ENCODE measurements around the gene DSCAML1. TPM values are rescaled to one million over a fixed set of nuclear protein-coding genes. Genes with fewer than 3 reads are reported as not detected.

Gene DSCAML1
- total RNA-seq, 4 donors from 2014 or later: 0.20 to 1.1 (median 0.36) TPM

- peaks cover 0 to 6% (median 0%) of the 10 kb centered on the region in 4 donors for H3K4me1 ChIP-seq
These were observed 227.1 kb downstream of the DSCAML1 start for GRCh38 chr11:117569911-117570310.

GRCh38 chr11:117565709-117566108 lies 231.3 kb downstream of the DSCAML1 start:
- TF ChIP-seq POLR2A (IDR thresholded peaks at IDR 0.05): no peak
- TF ChIP-seq CTCF (IDR thresholded peaks at IDR 0.05): no peak
- no peak for TF ChIP-seq EP300 (IDR thresholded peaks at IDR 0.05)
- peaks cover 0 to 3% of the 10 kb centered on the region in 2 donors for H3K27me3 ChIP-seq
- WGBS, 2 donors: 49 to 76% methylated on average over 4 of the region's 4 CpGs
- no peaks in the 10 kb centered on the region for H3K4me1 ChIP-seq
- no peaks in the 10 kb centered on the region for H3K36me3 ChIP-seq
- peaks cover 0 to 5% (median 0%) of the 10 kb centered on the region in 4 donors for H3K9me3 ChIP-seq
- H3K4me3 ChIP-seq: no peak overlapping the region
- H3K27ac ChIP-seq: no peak overlapping the region
- no peak for DNase-seq (ENCODE audit: low spot score in 2 of 2)

More at GRCh38 chr11:117569911-117570310, 227.1 kb downstream of the DSCAML1 start:
- Histone ChIP-seq H3K27me3 (peaks cover 0 to 3% of the 10 kb centered on the region in 2 donors), H3K4me3 (no peak overlapping the region), H3K27ac (no peak overlapping the region), H3K36me3 (no peaks in the 10 kb centered on the region), H3K9me3 (peaks cover 0 to 5% (median 0%) of the 10 kb centered on the region in 4 donors)
- no peak for TF ChIP-seq EP300 (IDR thresholded peaks at IDR 0.05)
- no peak for TF ChIP-seq CTCF (IDR thresholded peaks at IDR 0.05)
- TF ChIP-seq POLR2A (IDR thresholded peaks at IDR 0.05): no peak
- 90 to 93% methylated on average over 9 of the region's 9 CpGs for WGBS, 2 donors
- no peak for DNase-seq (ENCODE audit: low spot score in 2 of 2)

GRCh38 chr11:117564321-117564720 lies 232.7 kb downstream of the DSCAML1 start:
- Histone ChIP-seq H3K27ac (no peak overlapping the region), H3K4me3 (no peak overlapping the region), H3K4me1 (no peaks in the 10 kb centered on the region), H3K27me3 (peaks cover 0 to 3% of the 10 kb centered on the region in 2 donors), H3K9me3 (peaks cover 0 to 2% (median 0%) of the 10 kb centered on the region in 4 donors), H3K36me3 (no peaks in the 10 kb centered on the region)
- TF ChIP-seq EP300 (IDR thresholded peaks at IDR 0.05) (no peak), POLR2A (IDR thresholded peaks at IDR 0.05) (no peak), CTCF (IDR thresholded peaks at IDR 0.05) (no peak)
- DNase-seq (ENCODE audit: low spot score in 2 of 2): no peak
- 67 to 73% methylated on average over 4 of the region's 4 CpGs for WGBS, 2 donors

GRCh38 chr11:117563556-117563955 lies 233.5 kb downstream of the DSCAML1 start:
- Histone ChIP-seq H3K4me1 (no peaks in the 10 kb centered on the region), H3K27me3 (peaks cover 0 to 3% of the 10 kb centered on the region in 2 donors), H3K36me3 (no peaks in the 10 kb centered on the region), H3K27ac (no peak overlapping the region), H3K4me3 (no peak overlapping the region), H3K9me3 (no peaks in the 10 kb centered on the region)
- 86 to 93% methylated on average over 7 of the region's 7 CpGs for WGBS, 2 donors
- TF ChIP-seq CTCF (IDR thresholded peaks at IDR 0.05) (no peak), POLR2A (IDR thresholded peaks at IDR 0.05) (no peak), EP300 (IDR thresholded peaks at IDR 0.05) (no peak)
- DNase-seq (ENCODE audit: low spot score in 2 of 2): no peak

- Histone ChIP-seq H3K27ac (no peak overlapping the region), H3K36me3 (no peaks in the 10 kb centered on the region), H3K4me1 (no peaks in the 10 kb centered on the region), H3K4me3 (no peak overlapping the region), H3K9me3 (no peaks in the 10 kb centered on the region), H3K27me3 (peaks cover 0 to 3% of the 10 kb centered on the region in 2 donors)
- no peak for TF ChIP-seq EP300 (IDR thresholded peaks at IDR 0.05)
- TF ChIP-seq POLR2A (IDR thresholded peaks at IDR 0.05): no peak
- no peak for TF ChIP-seq CTCF (IDR thresholded peaks at IDR 0.05)
- WGBS, 2 donors: 36 to 55% methylated on average over 6 of the region's 6 CpGs
- no peak for DNase-seq (ENCODE audit: low spot score in 2 of 2)
These were observed 234.9 kb downstream of the DSCAML1 start for GRCh38 chr11:117562136-117562535.

All from tibial nerve (tissue), 4 donors.